Anterior cingulate cortex (tissue), 58 donors: ENCODE data around the gene ANO9.
"Not testable (repeated sequence)": the region's sequence is repeated elsewhere in the genome, so short reads cannot be mapped to it uniquely, and the experiment has no call there.

ENCODE experiments used
- DNase-seq, 58 donors: peaks; one replicate each; lab custom pipeline; 2025; lab: John Stamatoyannopoulos, UW

ANO9 gene

DNA sequence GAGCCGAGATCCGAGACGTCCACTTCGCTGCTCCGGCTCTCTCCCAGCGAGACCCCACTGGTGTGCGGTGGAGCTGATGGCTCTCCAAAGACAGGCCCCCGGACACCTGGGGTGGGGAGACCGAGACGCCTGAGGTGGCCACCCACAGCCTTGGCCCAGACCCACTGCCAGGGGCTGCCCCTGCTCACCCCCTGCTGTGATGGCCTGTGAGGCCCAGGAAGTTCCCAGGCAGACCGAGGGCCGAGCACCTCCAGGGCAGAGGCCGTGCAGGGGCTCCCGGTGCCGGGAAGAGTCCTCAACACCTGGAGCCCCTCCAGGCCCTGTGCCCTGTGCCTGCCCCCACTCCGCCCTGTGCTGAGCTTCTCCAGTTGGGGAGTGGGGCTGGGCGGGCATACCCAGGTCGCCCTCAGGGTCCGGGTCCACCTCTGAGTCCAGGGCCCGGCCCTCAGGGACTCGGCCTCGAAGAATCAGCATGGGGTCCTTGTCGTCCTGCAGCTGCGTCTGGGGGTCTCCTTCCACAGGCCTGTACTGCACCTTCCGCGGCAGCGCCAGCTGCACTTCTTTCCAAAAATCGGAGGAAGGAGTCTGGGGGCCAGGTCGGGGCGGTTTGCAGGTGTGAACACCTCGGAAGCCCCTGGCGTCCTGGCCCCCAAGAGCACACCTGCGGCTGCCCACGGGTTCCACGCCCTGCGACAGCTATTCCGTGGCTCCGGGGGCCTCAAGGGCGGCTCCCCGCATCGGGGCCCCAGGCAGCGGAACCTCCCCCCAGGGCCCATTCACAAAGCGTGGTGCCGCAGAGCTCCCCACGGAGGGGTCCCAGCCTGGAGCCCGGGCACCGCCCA is 35.6 kb downstream of the ANO9 start:
- no peak for DNase-seq

DNA sequence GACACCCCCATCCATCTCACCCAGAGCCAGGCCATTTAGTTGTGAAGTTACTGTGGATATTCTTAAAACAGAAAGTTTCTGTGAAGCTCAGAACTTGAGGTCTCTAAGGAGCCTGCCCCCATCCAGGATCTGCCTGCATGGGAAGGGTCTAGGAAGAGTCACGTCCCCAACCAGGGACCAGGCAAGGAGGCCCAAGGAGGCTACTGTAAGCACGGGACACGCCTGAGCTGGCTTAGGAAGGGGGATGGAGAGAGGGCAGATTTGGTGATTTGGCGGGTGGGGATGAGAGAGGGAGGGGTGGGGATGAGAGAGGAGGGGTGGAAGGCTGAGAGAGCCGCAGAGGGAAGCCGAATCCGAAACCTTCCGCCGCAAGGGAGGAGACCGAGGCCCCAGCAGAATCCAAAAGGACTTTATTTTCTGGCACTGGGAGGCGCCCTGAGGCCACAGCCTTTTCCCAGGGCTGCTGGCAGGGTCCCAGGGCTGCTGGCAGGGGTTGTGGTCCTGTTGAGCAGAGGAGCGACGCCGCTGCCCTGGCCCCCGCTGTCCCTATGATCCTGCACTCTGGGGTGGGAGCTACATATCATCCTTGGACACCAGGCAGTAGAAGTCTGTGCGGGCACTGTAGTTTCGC is 36.4 kb downstream of the ANO9 start:
- peak in 37 of 58 donors; percentile 6 to 64 (median 30) for DNase-seq

DNA sequence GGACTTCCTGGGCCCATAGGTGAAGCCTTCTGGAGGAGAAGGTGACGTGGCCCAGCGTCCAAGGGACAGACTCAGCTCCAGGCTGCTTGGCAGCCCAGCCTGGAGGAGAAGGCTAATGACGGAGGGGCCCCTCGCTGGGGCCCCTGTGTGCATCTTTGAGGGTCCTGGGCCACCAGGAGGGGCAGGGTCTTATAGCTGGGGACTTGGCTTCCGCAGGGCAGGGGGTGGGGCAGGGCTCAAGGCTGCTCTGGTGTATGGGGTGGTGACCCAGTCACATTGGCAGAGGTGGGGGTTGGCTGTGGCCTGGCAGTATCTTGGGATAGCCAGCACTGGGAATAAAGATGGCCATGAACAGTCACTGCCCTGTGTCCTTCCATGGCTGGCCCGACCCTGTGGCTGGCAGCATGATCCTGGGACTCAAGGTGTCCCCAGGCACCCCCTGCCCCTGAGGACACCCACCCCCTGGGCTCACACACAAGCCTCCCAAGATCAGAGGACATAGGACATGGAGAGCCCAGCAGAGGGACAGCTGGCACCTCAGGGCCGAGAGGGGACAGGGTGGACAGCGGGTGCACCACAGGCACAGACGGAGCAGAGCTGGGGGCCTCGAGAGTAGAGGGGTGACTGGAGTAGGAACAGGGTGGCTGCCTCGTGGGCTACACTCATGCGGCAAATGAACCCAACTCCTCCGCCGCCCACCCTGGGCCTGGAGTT is 37.1 kb downstream of the ANO9 start:
- DNase-seq, result no peak

DNA sequence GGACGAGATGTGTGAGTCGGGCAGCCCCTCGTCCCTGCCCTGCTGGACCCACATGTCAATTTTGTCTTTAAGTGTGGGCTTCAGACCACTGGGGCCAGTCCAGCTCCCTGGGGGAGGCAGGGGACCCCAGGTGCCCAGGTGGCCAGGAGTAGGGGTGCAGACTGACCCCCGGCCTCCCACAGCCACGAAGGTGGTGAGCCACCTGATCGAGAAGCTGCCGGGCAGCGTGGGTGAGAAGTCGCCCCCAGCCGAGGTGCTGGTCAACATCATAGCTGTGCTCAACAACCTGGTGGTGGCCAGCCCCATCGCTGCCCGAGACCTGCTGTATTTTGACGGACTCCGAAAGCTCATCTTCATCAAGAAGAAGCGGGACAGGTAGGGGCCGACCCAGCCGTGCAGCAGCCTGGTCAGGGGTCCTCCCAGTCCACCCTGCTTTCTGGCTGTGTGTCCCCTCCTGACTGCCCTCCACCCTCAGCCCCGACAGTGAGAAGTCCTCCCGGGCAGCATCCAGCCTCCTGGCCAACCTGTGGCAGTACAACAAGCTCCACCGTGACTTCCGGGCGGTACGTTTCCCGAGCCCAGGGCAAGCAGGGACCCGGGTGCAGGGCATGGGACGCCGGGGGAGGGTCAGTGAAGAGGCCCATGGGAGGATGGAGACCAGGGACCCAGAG is 37.9 kb downstream of the ANO9 start:
- no peak for DNase-seq

DNA sequence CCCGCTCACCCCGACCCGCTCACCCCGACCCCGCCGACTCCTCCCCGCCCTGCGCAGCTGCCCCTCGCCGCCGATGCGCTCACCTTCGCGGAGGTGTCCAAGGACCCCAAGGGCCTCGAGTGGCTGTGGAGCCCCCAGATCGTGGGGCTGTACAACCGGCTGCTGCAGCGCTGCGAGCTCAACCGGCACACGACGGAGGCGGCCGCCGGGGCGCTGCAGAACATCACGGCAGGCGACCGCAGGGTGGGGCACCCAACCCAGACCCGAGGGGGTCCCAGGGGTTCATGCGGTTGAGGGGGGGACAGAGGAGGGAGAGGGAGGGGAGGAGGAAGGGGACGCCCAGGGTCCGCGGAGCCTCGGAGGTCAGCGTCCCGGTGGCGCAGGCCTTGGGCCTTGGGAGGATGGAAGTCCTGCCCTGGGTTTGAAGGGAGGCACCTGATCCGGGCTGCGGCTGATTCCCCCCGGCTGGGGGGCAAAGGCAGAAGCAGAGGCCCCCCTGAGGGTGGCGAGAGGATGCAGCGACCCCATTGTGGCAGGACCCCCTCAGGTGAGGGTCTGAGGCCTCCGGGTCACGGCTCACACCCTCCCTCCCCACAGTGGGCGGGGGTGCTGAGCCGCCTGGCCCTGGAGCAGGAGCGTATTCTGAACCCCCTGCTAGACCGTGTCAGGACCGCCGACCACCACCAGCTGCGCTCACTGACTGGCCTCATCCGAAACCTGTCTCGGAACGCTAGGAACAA is 38.6 kb downstream of the ANO9 start:
- no peak for DNase-seq

DNA sequence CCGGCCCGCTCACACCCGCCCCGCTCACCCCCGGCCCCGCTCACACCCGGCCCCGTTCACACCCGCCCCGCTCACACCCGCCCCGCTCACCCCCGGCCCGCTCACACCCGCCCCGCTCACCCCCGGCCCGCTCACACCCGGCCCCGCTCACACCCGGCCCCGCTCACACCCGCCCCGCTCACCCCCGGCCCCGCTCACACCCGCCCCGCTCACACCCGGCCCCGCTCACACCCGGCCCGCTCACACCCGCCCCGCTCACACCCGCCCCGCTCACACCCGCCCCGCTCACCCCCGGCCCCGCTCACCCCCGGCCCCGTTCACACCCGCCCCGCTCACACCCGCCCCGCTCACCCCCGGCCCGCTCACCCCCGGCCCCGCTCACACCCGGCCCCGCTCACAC is 40.6 kb downstream of the ANO9 start:
- DNase-seq, result not testable (repeated sequence)

DNA sequence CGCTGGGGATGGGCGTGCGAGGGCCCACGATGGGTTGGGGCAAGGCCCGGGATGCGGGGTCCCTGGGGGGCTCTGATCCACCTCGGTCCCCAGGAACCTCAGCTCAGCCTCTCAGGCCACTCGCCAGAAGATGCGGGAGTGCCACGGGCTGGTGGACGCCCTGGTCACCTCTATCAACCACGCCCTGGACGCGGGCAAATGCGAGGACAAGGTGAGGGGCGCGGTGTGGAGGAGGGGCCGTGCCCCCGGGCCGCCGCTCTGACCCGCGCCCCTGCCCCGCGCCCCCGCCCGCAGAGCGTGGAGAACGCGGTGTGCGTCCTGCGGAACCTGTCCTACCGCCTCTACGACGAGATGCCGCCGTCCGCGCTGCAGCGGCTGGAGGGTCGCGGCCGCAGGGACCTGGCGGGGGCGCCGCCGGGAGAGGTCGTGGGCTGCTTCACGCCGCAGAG is 41.5 kb downstream of the ANO9 start:
- DNase-seq, result no peak

DNA sequence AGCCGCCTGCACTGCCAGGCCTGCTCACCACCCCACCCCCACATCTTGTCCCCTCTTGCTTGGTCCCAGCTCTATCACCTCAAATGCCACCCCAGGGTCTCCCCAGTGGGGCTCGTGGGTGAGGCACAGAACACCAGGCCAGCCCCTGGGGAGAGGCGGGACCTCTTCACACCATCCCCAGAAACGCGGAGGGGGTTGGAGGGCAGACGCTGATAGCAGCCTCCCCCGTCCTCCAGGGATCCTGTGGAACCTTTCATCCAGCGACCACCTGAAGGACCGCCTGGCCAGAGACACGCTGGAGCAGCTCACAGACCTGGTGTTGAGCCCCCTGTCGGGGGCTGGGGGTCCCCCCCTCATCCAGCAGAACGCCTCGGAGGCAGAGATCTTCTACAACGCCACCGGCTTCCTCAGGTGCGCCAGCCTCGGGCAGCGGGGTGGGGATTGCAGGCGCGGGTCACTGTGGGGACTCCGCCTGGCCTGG is 42.0 kb downstream of the ANO9 start:
- DNase-seq, result no peak

DNA sequence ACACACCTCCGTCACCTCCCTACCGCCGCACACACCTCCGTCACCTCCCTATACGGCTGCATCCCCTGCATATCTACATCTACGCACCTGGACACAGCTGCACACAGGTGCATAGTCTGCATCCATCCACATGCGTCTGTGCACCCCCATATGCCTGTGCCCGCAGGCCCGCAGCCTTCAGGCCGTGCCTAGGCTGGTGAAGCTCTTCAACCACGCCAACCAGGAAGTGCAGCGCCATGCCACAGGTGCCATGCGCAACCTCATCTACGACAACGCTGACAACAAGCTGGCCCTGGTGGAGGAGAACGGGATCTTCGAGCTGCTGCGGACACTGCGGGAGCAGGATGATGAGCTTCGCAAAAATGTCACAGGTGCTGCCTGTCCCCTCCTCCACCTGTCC is 43.0 kb downstream of the ANO9 start:
- DNase-seq, result no peak

DNA sequence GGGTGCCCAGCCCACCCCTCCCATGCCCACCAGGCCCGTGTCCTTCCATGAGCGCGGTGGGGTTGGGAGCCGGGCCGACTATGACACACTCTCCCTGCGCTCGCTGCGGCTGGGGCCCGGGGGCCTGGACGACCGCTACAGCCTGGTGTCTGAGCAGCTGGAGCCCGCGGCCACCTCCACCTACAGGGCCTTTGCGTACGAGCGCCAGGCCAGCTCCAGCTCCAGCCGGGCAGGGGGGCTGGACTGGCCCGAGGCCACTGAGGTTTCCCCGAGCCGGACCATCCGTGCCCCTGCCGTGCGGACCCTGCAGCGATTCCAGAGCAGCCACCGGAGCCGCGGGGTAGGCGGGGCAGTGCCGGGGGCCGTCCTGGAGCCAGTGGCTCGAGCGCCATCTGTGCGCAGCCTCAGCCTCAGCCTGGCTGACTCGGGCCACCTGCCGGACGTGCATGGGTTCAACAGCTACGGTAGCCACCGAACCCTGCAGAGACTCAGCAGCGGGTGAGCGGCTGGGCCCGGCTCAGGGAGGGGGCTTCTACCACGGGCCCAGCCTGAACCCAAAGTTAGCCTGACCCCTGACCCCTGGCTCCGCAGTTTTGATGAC is 44.8 kb downstream of the ANO9 start:
- peak in 35 of 58 donors; percentile 15 to 64 (median 31) for DNase-seq

DNA sequence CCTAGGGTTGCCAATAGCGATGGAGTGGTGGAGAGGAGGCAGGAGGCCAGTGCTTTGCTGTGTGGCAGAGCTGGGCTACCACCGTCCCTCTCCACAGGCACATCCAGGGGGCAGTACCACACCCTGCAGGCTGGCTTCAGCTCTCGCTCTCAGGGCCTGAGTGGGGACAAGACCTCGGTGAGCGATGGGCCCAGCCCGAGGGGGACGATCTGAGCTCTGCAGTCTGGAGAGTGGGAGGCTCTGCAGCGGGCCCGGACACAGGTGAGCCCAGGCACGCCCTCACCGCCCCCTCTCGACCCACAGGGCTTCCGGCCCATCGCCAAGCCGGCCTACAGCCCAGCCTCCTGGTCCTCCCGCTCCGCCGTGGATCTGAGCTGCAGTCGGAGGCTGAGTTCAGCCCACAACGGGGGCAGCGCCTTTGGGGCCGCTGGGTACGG is 45.3 kb downstream of the ANO9 start:
- DNase-seq, result no peak

DNA sequence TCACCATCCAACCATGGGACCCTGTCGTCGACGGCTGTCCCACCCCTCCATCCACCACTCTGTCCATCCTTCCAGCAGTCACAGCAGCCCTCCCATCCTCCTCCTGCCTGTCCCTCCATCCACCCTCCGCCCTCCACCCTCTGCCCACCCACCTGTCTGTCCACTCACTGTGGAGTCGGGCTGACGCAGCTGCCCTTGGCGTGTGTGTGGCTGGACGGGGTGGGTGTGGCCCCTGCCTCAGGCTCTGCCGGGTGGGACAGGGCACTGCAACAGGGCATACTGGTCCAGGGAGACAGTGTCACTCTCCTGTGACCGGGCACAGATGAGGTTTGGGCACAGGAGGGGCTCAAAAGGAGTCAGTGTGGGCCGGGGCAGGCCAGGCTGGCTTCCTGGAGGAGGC is 45.9 kb downstream of the ANO9 start:
- no peak for DNase-seq

DNA sequence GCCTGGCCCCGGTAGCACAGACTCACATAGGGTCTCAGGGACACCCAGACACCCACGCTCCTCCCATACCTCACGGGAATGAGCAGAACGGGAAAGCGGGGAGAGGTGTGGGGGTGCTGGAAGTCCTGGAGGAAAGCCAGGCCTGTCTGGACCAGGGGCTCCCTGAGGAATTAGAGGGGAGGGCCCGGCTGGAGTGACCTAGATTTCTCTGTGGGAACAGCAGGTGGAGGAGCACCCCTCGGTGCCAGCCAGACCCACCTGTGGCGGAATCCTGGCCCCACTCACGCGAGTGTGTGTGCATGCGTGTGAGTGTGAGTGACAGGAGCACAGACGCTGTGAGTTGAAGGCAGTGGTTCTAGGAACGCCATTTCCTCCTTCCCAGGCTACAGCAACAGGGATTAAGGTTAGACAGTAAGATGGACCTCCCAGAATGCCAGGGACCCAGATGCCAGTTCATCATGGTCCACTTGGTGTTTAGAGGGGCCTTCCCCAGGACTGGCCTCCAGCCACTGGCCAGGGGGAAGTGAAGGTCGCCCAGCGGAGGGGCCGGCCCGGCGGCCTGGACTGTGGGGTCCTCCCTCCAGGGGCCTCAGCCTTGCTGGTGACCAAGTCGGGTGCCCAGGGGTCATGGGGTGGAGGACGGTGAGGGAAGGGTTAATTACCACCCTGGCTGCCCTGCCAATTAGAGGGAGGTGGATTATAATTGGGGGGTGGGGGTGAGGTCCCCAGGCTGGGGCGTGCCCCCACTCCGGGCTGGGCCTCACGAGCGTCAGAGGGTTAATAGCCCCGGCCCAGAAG is 46.8 kb downstream of the ANO9 start:
- DNase-seq, result no peak

DNA sequence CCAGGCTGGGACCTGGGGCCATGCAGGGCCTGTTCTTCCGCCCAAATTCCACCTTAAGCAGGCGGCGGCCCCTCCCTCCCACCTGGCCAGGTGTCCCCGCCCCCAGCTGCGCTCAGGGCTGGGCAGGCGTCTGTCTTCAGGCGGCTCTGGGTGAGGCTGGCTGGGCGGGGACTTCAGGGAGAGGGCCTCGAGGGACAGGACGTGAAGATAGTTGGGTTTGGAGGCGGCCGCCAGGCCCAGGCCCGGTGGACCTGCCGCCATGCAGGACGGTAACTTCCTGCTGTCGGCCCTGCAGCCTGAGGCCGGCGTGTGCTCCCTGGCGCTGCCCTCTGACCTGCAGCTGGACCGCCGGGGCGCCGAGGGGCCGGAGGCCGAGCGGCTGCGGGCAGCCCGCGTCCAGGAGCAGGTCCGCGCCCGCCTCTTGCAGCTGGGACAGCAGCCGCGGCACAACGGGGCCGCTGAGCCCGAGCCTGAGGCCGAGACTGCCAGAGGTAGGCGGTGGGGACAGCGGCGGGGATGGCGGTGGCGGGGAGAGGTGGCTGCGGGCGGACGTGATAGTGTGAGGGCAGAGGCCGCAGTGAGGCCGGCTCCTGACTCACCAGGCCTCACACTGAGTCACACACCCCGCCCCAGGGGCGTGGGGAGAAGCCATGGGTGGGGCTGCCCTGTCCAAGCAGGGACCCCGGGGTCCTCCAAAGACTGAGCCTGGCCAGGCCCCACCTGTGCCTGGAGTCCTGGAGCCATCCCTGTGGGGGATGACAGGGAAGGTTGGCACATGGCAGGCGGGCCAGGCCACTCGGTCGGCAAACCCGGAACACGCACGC is 47.6 kb downstream of the ANO9 start, which contains the start of gene PKP3:
Gene PKP3 (plus strand): TSS at position 176 of the 824 bp plus-strand sequence. CDS start 84 bp downstream, at position 260.
- no peak for DNase-seq

DNA sequence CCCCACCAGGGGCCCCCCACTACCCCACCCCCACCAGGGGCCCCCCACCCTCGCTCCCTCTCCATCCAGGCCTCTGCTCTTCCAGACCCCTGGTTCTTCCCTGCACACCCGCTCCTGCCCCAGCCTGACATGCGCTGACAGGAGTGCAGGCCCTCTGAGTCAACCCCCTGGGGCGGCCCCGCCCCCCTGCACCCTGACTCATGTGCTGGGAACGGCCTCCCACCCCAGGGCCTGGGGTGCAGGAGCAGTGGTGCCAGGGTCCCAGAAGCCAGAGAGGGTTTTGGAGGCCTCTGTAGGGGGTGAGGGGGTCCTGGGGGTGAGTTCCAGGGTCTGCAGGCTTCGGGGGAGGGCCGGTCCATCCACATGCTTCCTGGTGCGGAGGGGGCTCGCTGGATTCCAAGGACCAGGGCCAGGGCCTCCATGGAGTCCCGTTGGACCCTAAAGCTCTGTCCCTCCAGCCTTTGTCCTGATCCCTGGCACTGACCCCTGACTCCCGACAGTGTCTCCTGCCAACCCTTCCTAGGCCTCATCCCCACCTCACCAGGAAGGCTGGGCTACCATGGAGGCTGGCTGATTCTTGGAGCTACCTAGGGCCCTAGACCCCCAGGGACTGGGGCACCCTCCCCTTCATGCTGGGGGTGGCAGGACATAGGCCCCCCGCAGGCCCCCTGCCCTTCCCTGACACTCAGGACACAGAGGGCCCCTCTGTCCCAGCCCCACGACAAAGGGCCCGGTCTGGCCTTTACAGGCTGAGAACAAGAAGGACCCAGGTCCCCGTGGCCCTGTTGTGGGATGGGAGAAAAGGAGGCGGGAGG is 48.4 kb downstream of the ANO9 start:
- no peak for DNase-seq

DNA sequence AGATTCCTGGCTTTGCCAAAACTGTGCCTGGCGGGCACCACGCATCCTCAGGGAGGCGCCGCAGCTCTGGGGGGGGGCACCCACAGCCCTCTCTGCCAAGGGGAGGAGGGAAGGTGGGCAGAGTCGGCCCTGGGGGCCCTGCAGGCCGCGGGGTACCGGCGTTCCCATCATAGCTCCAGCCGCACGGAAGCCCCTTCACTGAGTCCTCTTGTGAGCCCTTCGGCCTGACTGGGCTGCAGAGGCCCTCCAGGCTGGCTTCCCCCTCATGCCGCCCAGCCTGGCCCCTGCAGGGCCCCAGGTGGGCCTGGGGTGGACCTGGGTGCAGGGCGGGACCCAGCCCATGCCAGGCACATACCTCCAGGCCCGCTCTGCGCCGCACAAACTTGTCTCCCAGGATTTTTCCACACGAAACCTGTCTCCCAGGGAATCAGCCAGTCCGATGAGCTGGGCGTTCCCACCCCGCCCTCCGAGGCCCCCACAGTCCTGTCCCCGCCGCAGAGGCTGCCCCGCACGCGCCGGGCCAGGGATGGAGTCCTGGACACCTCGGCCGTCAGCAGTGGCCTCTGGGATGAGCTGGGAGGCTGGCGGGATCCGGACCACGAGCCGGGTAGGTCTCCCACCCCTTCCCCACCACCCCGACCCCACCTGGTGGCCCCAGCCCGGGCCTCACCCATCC is 49.6 kb downstream of the ANO9 start:
- DNase-seq, result no peak
